GM19467 (cell line): ENCODE measurements around the gene ZFYVE21.
A peak's percentile ranks its signal among the peaks of the same experiment; 100 is the strongest.

Source experiments
- ATAC-seq: cut with Tn5 transposase; IDR thresholded peaks from one replicate; pipeline ENCODE4 v1.9.1; 2021; ENCODE audit warnings: mild to moderate bottlenecking, moderate library complexity; ENCODE audit not compliant: unreplicated experiment

Gene ZFYVE21

GRCh38 chr14:103715052-103716000, at the start of gene ZFYVE21, which contains the start of gene XRCC3:
Gene ZFYVE21, plus strand, starts transcription at chr14:103715810. Its CDS starts 32 bp downstream, at chr14:103715842.
Gene XRCC3, minus strand, starts transcription at chr14:103715451. Its CDS starts 4,364 bp downstream, at chr14:103711087.
- ATAC-seq = peak; percentile 92

- ATAC-seq = no peak
Measured at GRCh38 chr14:103667671-103668070, 47.9 kb upstream of the ZFYVE21 start.

- no peak for ATAC-seq
Measured at GRCh38 chr14:103668117-103668516, 47.5 kb upstream of the ZFYVE21 start.

- no peak for ATAC-seq
Measured at GRCh38 chr14:103669370-103669769, 46.2 kb upstream of the ZFYVE21 start.

GRCh38 chr14:103671911-103672310, 43.7 kb upstream of the ZFYVE21 start:
- no peak for ATAC-seq

GRCh38 chr14:103675957-103676356, 39.7 kb upstream of the ZFYVE21 start:
- ATAC-seq = no peak

GRCh38 chr14:103676881-103677675, 38.5 kb upstream of the ZFYVE21 start:
- no peak for ATAC-seq

- ATAC-seq = peak; percentile 69
Measured at GRCh38 chr14:103679351-103679750, 36.3 kb upstream of the ZFYVE21 start.

- no peak for ATAC-seq
Measured at GRCh38 chr14:103680491-103681231, 34.9 kb upstream of the ZFYVE21 start.

GRCh38 chr14:103683139-103683538, 32.5 kb upstream of the ZFYVE21 start:
- no peak for ATAC-seq

- no peak for ATAC-seq
Measured at GRCh38 chr14:103684471-103684870, 31.1 kb upstream of the ZFYVE21 start.

GRCh38 chr14:103684871-103685270, 30.7 kb upstream of the ZFYVE21 start:
- no peak for ATAC-seq

- ATAC-seq = no peak
Measured at GRCh38 chr14:103685276-103686211, 30.1 kb upstream of the ZFYVE21 start.

- ATAC-seq = no peak
Measured at GRCh38 chr14:103686831-103687485, 28.7 kb upstream of the ZFYVE21 start.

- ATAC-seq = no peak
Measured at GRCh38 chr14:103687712-103688111, 27.9 kb upstream of the ZFYVE21 start.

GRCh38 chr14:103688441-103688840, 27.2 kb upstream of the ZFYVE21 start:
- ATAC-seq = no peak

GRCh38 chr14:103688906-103689902, 26.4 kb upstream of the ZFYVE21 start:
- ATAC-seq = no peak

GRCh38 chr14:103690332-103690731, 25.3 kb upstream of the ZFYVE21 start:
- no peak for ATAC-seq
